Neural progenitor cell (in vitro differentiated cells): ENCODE measurements around the gene MRM3.

Source experiments
- CTCF ChIP-seq: fragments of 200-600 bp; sonication (generic); IDR thresholded peaks from 2 replicates; pipeline ENCODE4 v1.5.1; 2017; ENCODE audit warnings: antibody characterized with exemption, mild to moderate bottlenecking
- EZH2 ChIP-seq: fragments of 200-600 bp; sonication (generic); IDR thresholded peaks from 2 replicates; pipeline ENCODE4 v1.6.1; 2017; ENCODE audit warnings: antibody characterized with exemption, mild to moderate bottlenecking, moderate library complexity

- TF ChIP-seq CTCF (no peak), EZH2 (no peak)
These were observed 21.8 kb upstream of the MRM3 start for GRCh38 chr17:760371-760770.
